ENCODE data around the gene ITGAD. TPM values are rescaled to one million over a fixed set of nuclear protein-coding genes. Genes with fewer than 3 reads are reported as not detected.

Gene ITGAD
- total and polyA plus RNA-seq, 2 of the 13 experiments (the other 11 are each of a cell fraction or from before 2014, with no cell fraction given) = not detected

DNA sequence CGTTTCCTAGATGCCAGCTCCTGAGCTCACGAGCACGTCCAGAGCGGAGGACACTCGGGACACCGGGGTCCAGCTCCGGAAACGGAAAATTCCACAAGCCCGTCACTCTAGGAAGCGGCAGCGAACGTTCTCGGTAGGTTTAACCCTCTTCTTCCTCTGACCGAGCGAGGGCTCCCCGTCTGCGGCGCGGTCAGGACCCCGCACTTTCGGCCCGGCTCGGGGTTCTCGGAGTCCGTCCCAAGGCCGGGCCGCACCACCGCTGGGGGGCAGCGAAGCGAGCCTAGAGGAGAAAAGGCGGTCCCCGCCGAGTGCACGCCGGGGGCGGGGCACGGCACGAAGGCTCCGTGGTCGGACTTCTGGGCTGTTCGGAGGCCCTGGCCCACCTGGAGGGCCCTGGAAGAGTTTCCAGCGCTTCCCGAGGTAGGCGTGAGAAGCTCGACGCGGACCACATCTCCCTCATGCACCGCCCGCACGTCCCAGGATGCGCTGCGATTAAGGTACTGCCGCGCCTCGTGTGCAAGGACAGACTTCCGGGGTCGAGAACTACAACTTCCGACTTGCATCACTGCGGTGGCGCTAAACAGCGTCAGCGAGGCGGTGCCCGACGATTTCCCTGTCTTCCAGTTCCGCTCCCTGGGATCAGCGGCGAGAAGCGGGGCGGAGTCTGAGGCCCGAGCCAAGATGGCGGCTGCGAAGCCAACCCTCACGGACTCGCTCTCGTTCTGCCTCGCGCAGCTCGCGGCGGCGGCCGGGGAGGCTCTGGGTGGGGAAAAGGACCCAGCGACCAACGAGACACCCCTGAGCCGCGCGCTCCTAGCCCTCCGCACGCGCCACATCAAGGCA, 65.9 kb downstream of the ITGAD start, which contains the start of gene ARMC5 (continued):
- peak; percentile 98 for TF ChIP-seq ZFP90 (CRISPR knock-in tag; IDR thresholded peaks at IDR 0.05; ENCODE audit: borderline replicate concordance)
- TF ChIP-seq NFE2L2 (IDR thresholded peaks at IDR 0.05; ENCODE audit: low read length) = no peak
- TF ChIP-seq ZNF572 (CRISPR knock-in tag; IDR thresholded peaks at IDR 0.05) = no peak
- TF ChIP-seq PCBP2 (optimal IDR thresholded peaks at IDR 0.05; ENCODE audit: low read depth, low read length, poor library complexity, severe bottlenecking) = no peak
- peak; percentile 51 for TF ChIP-seq MED8 (CRISPR knock-in tag; IDR thresholded peaks at IDR 0.05; ENCODE audit: insufficient replicate concordance)
- peak; percentile 96 for TF ChIP-seq ZC3H13 (CRISPR knock-in tag; IDR thresholded peaks at IDR 0.05)
- TF ChIP-seq HOXD1 (CRISPR knock-in tag; IDR thresholded peaks at IDR 0.05) = 0 out of 2 replicates have a peak, but pooled peaks have one; percentile 59
- no peak for TF ChIP-seq CHCHD3 (CRISPR knock-in tag; IDR thresholded peaks at IDR 0.05)
- TF ChIP-seq THYN1 (CRISPR knock-in tag; IDR thresholded peaks at IDR 0.05; ENCODE audit: borderline replicate concordance, low read depth) = no peak
- TF ChIP-seq RARA (CRISPR knock-in tag; IDR thresholded peaks at IDR 0.05) = peak; percentile 66; the same call in 1 of the 2 replicates
- peak; percentile 80; the same call in 1 of the 2 replicates for TF ChIP-seq MEIS1 (CRISPR knock-in tag; IDR thresholded peaks at IDR 0.05; ENCODE audit: borderline replicate concordance)
- TF ChIP-seq AFF4 (CRISPR knock-in tag; IDR thresholded peaks at IDR 0.05) = no peak; the same call in 1 of the 2 replicates
- TF ChIP-seq KDM5B (CRISPR knock-in tag; IDR thresholded peaks at IDR 0.05; ENCODE audit: borderline replicate concordance) = peak; percentile 86
- peak; percentile 83 for TF ChIP-seq MIXL1 (CRISPR knock-in tag; IDR thresholded peaks at IDR 0.05)
- 0 out of 2 replicates have a peak, but pooled peaks have one; percentile 62 for TF ChIP-seq TGIF2 (CRISPR knock-in tag; IDR thresholded peaks at IDR 0.05)
- TF ChIP-seq ZNF709 (CRISPR knock-in tag; IDR thresholded peaks at IDR 0.05) = peak; percentile 92
- TF ChIP-seq TCF7L2 (IDR thresholded peaks at IDR 0.05; ENCODE audit: low read depth, low read length) = no peak
- no peak for TF ChIP-seq PAF1 (CRISPR knock-in tag; IDR thresholded peaks at IDR 0.05)
- TF ChIP-seq ZNF512 (CRISPR knock-in tag; IDR thresholded peaks at IDR 0.05) = no peak
- TF ChIP-seq NFYB (CRISPR knock-in tag; IDR thresholded peaks at IDR 0.05) = peak; percentile 51
- no peak for TF ChIP-seq ZNF7 (CRISPR knock-in tag; IDR thresholded peaks at IDR 0.05)
- TF ChIP-seq ZNF589 (CRISPR knock-in tag; conservative IDR thresholded peaks at IDR 0.05) = no peak
- peak; percentile 0 for TF ChIP-seq ZNF101 (CRISPR knock-in tag; IDR thresholded peaks at IDR 0.05; ENCODE audit: borderline replicate concordance, low read depth)
- no peak for TF ChIP-seq HOXA7 (CRISPR knock-in tag; IDR thresholded peaks at IDR 0.05)
- TF ChIP-seq KMT2A (CRISPR knock-in tag; IDR thresholded peaks at IDR 0.05) = no peak; the same call in 1 of the 2 replicates
- 0 out of 2 replicates have a peak, but pooled peaks have one; percentile 49 for TF ChIP-seq ZNF775 (CRISPR knock-in tag; IDR thresholded peaks at IDR 0.05; ENCODE audit: borderline replicate concordance)

All from HepG2 (cell line).